HG03457 (cell line): Measurements from ENCODE around the gene GPATCH1.
"Not testable (repeated sequence)": the region's sequence is repeated elsewhere in the genome, so short reads cannot be mapped to it uniquely, and the experiment has no call there.

Experiments
- ATAC-seq: cut with Tn5 transposase; IDR thresholded peaks from one replicate; pipeline ENCODE4 v1.9.1; 2021; ENCODE audit warnings: moderate number of reproducible peaks; ENCODE audit not compliant: unreplicated experiment

Gene GPATCH1

GRCh38 chr19:33111587-33111986, 30.6 kb downstream of the GPATCH1 start:
- ATAC-seq: no peak

DNA sequence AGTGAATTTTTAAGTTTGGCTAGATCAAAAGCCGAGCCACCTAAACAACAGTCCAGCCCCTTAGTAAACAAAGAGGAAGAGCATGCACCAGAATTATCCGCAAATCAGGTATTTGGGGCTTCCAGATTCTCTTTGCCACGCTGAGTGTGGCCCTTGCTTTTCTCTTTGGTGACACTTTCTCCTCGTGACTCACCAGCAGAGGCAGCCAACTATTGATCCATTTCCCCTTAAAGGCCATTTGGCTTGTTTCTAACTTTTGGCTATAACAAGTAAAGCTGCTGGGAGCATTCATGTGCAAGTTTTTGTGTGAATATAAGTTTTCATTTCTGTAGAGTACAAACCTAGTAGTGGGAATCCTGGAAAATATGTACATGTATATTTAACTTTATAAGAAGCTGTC, 33.3 kb downstream of the GPATCH1 start:
- ATAC-seq: no peak

DNA sequence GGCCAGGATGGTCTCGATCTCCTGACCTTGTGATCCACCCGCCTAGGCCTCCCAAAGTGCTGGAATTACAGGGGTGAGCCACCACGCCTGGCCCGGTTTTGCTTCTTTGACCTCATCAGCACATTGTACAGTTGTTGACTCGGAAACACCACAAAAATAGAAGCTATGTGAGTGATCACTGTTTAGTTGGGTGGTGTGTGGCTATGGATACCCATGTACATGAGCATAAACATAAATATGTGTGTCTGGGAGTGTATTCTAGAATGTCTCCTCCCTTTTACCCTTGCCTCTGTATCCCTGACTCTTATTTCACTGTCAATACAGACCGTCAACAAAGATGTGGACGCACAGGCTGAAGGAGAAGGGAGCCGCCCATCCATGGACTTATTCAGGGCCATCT, 36.5 kb downstream of the GPATCH1 start:
- ATAC-seq: no peak

- no peak for ATAC-seq
These were observed 37.7 kb downstream of the GPATCH1 start for GRCh38 chr19:33118643-33119042.

DNA sequence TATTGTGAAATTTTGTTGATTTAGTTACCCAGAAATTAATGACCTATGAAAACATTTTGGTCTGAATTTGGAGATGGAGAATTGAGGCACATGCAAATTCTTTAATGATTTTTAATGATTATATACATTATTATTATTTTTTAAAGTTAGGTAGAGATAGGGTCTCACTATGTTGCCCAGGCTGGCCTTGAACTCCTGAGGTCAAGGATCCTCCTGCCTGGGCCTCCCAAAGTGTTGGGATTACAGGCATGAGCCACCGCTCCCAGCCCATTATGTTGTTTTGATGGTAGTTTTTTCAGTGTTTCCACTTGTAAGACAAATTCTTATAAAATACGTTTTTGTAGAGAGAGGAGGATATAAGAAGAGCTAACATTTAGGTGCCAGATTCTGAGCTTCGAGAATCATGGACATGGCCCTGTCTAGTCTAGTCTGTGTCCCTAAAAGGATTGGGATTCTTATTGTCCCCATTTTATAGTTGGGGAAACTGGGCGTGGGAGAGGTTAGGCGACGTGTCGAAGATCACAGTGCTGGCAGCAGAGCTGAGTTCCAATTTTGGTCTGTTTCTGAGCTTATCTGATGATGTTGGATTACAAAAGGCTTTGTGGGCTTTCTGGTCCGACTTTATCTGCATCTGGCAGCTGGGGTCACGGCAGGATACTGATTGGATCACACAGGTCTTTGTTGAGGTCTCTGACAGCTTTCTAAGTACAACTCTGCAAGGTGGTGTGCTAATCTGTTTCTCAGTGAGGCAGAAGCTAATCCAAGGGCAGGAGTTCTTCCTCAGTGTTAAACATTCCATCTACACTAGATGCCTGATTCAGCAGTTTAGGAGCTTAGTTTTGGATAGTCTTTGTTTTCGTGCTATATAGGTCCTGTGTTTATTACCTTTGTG, 43.5 kb downstream of the GPATCH1 start:
- no peak for ATAC-seq

- no peak for ATAC-seq
These were observed 45.0 kb downstream of the GPATCH1 start for GRCh38 chr19:33125929-33126388.

DNA sequence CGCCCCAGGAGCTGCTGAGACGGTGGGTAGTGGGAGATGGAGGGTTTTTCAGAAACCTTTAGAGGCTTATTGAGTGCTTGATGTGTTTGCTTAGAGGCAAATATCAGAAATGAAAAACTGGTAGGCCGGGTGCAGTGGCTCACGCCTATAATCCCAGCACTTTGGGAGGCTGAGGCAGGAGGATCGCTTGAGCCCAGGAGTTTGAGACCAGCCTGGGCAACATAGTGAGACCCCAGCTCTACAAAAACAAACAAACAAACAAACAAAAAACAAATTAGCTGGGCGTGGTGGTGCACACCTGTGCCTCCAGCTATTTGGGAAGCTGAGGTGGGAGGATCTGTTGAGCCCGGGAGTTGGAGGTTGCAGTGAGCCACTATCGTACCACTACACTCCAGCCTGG, 45.7 kb downstream of the GPATCH1 start:
- not testable (repeated sequence) for ATAC-seq

DNA sequence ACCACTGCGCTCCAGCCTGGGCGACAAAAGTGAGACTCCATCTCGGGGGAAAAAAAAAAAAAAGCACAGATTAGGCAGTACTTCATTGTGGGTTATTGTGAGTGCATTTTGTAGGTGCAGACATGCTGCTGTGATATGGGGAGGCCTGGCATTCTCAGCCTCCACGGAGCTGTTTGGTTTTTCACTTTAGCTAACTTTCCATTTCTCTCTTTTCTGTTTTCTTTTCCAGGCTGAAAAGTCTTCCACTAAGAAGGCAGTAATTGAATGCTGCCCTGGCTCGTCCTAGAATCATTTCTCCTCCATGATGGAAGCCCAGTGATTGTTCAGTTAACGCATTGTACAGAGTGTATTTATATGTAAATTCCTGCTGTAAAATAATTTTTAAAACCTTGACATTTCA, 48.9 kb downstream of the GPATCH1 start:
- ATAC-seq: no peak

DNA sequence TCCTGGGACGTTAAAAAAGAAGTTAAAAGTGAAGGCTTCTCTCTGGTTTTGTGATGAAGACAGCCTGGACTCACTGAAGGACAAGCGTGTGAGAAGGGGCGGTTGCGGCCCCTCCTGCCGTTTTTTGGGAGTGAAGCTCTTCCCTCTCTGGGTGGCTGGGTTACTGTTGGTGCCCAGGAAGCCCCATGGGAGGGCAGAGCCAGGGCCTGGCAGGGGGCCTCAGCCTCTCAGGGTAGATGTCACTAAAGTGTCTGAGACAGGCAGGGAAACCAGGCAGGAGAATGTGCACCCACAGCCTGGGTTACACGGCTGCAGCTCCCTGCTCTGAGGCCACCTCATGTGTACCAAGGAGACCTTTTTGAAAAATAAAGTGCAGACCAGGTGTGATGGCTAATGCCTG, 49.5 kb downstream of the GPATCH1 start:
- no peak for ATAC-seq

- ATAC-seq: no peak
These were observed 51.0 kb downstream of the GPATCH1 start, which contains the start of gene WDR88 for GRCh38 chr19:33132021-33132420. Gene WDR88, plus strand, starts transcription at chr19:33132114. Its CDS starts 56 bp downstream, at chr19:33132170.

DNA sequence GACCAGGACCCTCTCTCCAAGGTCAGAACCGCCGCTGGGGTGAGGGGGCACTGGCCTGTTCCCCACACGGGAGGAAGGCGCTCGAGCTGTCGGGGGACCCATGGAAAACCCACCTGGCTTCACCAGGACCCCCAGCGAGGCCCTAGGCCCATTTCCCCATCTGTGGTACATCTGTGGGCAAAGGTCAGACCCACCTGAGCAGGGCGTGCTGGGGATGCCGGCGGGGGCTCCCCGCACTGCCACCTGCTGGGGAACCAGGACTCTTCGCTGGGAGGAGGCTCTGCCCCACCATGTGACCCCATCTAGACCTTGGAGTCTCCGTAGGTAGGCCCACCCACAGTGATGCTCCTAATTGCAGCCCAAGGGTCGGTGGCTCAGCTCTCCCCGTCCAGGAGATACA, 51.4 kb downstream of the GPATCH1 start:
- ATAC-seq: no peak

DNA sequence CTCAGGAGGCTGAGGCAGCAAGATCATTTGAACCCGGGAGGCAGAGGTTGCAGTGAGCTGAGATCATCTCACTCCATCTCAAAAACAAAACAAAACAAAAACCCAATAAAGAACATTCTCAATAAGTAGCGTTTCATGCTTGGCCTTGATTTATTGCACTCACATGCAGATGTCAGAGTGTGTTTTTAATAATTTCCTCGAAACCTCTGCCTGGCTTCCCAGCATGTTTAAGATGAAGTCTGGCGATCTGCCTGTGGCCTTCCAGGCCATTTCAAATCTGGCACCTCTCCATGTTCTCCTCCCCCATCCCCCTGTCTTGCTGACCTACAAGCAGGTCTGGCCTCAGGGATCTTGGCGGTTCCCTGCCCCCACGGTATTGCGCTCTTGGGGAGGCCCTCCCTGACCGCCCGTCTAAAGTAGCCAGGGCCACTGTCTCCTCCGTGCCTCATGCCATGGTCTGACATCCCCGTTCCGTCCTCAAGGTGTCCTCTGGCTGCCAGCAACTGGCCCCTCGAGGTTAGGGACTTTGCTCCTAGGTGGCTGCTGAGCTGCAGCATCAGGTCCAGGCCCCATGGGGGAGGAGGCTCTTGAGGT, 52.6 kb downstream of the GPATCH1 start:
- ATAC-seq: no peak

GRCh38 chr19:33134571-33135041, 53.6 kb downstream of the GPATCH1 start:
- no peak for ATAC-seq

GRCh38 chr19:33139165-33139564, 58.2 kb downstream of the GPATCH1 start:
- ATAC-seq: no peak

GRCh38 chr19:33143897-33144405, 63.0 kb downstream of the GPATCH1 start:
- ATAC-seq: no peak

DNA sequence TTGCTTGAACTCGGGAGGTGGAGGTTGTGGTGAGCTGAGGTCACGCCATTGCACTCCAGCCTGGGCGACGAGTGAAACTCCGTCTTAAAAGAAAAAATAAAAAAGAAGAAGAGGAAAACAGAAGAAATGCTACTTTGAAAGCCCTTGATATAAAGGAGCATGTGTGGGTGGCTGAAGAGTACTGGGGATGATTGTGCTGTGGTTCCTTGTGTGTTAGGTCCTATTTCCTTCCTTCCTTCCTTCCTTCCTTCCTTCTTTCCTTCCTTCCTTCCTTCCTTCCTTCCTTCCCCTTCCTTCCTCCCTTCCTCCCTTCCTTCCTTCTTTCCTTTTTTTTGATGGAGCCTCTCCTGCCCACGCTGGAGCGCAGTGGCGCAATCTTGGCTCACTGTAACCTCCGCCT, 65.2 kb downstream of the GPATCH1 start:
- no peak for ATAC-seq

- ATAC-seq: no peak
These were observed 66.6 kb downstream of the GPATCH1 start for GRCh38 chr19:33147538-33147937.

DNA sequence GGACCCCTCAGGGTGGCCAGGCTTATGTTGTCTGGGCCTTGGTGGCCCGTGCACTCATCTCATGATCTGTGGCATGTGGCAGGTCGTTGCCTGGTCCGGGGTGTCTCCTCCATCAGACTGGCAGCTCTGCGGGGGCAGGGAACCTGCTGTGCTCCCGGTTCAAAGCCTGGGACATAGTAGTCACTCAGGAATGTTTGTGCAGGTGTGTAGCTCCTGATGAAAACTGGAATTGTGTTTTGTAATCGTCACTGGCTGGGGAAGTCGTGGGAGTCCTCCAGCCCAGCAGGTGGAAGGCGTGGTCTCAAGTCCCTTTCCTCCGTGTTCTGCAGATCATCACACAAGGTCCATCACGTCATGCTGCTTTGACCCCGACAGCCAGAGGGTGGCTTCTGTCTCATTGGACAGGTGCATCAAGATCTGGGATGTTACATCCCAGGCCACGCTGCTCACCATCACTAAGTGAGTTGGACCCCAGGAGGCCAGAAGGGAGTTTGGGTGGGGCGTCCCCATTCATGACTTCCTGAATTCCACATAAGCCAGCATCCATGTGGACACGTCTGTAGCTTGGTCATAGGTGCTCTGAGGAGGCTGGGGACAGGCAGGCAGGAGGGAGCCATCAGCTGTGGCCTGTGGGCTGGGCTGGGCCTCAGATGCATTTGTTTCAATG, 70.0 kb downstream of the GPATCH1 start:
- no peak for ATAC-seq

DNA sequence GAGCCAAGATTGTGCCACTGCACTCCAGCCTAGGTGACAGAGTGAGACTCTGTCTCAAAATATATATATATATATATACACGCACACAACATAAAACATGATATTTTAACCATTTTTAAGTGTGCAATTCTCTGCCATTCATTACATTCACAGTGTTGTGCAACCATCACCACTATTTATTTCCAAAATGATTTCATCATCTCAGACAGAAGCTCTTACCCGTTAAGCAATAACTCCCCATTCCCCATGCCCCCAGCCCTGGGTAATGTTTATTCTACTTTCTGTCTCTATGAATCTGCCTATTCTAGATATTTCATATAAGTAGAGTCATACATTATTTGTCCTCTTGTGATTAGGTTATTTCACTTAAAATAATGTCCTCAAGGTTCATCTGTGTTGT, 71.2 kb downstream of the GPATCH1 start:
- no peak for ATAC-seq

DNA sequence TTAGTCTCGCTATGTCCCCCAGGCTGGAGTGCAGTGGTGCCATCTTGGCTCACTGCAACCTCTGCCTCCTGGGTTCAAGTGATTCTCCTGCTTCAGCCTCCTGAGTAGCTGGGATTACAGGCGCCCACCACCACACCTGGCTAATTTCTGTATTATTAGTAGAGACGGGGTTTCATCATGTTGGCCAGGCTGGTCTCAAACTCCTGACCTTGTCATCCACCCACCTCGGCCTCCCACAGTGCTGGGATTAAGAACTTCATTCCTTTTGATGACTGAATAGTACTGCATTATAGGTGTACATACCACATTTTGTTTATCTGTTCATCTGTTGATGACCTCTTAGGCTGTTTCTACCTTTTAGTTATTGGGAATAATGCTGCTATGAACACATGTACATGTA, 71.6 kb downstream of the GPATCH1 start:
- ATAC-seq: not testable (repeated sequence)

DNA sequence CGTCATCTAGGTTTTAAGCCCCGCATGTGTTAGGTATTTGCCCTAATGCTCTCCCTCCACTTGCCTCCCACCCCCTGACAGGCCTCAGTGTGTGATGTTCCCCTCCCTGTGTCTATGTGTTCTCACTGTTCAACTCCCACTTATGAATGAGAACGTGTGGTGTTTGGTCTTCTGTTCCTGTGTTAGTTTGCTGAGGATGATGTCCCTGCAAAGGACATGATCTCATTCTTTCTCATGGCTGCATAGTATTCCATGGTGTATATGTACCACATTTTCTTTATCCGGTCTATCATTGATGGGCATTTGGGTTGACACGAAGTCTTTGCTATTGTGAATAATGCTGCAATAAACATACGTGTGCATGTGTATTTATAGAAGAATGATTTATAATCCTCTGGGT, 73.3 kb downstream of the GPATCH1 start:
- not testable (repeated sequence) for ATAC-seq
